AG08396 (cell line): ENCODE measurements around the gene ZBTB11.
"Not testable (repeated sequence)": the region's sequence is repeated elsewhere in the genome, so short reads cannot be mapped to it uniquely, and the experiment has no call there.

Experiments used
- DNase-seq: peaks from one replicate; pipeline ENCODE4 v3.0.0; 2012; ENCODE audit warnings: low spot score, mixed read lengths

The ZBTB11 gene

GRCh38 chr3:101615525-101615924, 61.4 kb downstream of the ZBTB11 start:
- no peak for DNase-seq

- not testable (repeated sequence) for DNase-seq
These were observed 63.9 kb downstream of the ZBTB11 start for GRCh38 chr3:101613014-101613413.

GRCh38 chr3:101611023-101611422, 65.9 kb downstream of the ZBTB11 start:
- DNase-seq: no peak

- DNase-seq: not testable (repeated sequence)
These were observed 71.5 kb downstream of the ZBTB11 start for GRCh38 chr3:101605398-101605797.

GRCh38 chr3:101603184-101603583, 73.7 kb downstream of the ZBTB11 start:
- DNase-seq: no peak

GRCh38 chr3:101602731-101603130, 74.2 kb downstream of the ZBTB11 start:
- no peak for DNase-seq
